Smooth muscle cell (in vitro differentiated cells): ENCODE measurements around the gene RNF217. TPM values are rescaled to one million over a fixed set of nuclear protein-coding genes. Genes with fewer than 3 reads are reported as not detected.

ENCODE experiments used
- DNase-seq: peaks from one replicate; lab custom pipeline; 2025; ENCODE audit not compliant: unreplicated experiment; lab: John Stamatoyannopoulos, UW
- H2AFZ ChIP-seq: fragments of 200-600 bp; sonication (generic); 2 replicates; pipeline ENCODE4 v1.6.0; 2016; ENCODE audit warnings: antibody characterized with exemption, low read depth, mild to moderate bottlenecking
- H3F3A ChIP-seq: fragments of 200-600 bp; sonication (generic); 2 replicates; pipeline ENCODE4 v1.6.0; 2017; ENCODE audit warnings: antibody characterized with exemption, low read depth
- H3K27ac ChIP-seq: fragments of 200-600 bp; sonication (generic); 2 replicates; pipeline ENCODE4 v1.5.1; 2016; ENCODE audit warnings: low read depth, mild to moderate bottlenecking
- H3K27me3 ChIP-seq: fragments of 200-600 bp; sonication (generic); 2 replicates; pipeline ENCODE4 v1.6.1; 2016; ENCODE audit warnings: low read depth, mild to moderate bottlenecking
- H3K36me3 ChIP-seq: fragments of 200-600 bp; sonication (generic); 2 replicates; pipeline ENCODE4 v1.5.1; 2016; ENCODE audit warnings: low read depth
- H3K4me1 ChIP-seq: fragments of 200-600 bp; sonication (generic); 2 replicates; pipeline ENCODE4 v1.5.1; 2016; ENCODE audit warnings: low read depth
- H3K4me2 ChIP-seq: fragments of 200-600 bp; sonication (generic); 2 replicates; pipeline ENCODE4 v1.6.0; 2016; ENCODE audit warnings: mild to moderate bottlenecking
- H3K4me3 ChIP-seq: fragments of 200-600 bp; sonication (generic); 2 replicates; pipeline ENCODE4 v1.5.1; 2016; ENCODE audit warnings: mild to moderate bottlenecking
- H3K79me2 ChIP-seq: fragments of 200-600 bp; sonication (generic); 2 replicates; pipeline ENCODE4 v1.6.0; 2016; ENCODE audit warnings: low read depth, mild to moderate bottlenecking
- H3K9ac ChIP-seq: fragments of 200-600 bp; sonication (generic); 2 replicates; pipeline ENCODE4 v1.6.0; 2016; ENCODE audit warnings: low read depth
- H3K9me3 ChIP-seq: fragments of 200-600 bp; sonication (generic); replicated peaks from 2 replicates; pipeline ENCODE4 v1.5.1; 2016; ENCODE audit warnings: low read depth
- H4K20me1 ChIP-seq: fragments of 200-600 bp; sonication (generic); 2 replicates; pipeline ENCODE4 v1.6.0; 2016; ENCODE audit warnings: low read depth
- CTCF ChIP-seq: fragments of 200-600 bp; sonication (generic); IDR thresholded peaks from 2 replicates; pipeline ENCODE4 v1.5.1; 2017; ENCODE audit warnings: borderline replicate concordance, mild to moderate bottlenecking, antibody characterized with exemption; ENCODE audit not compliant: insufficient read depth, poor library complexity, severe bottlenecking
- WGBS: methylation state at CpG from one replicate; pipeline ENCODE4 v1.1.7; 2016; ENCODE audit warnings: low lambda C conversion rate; 5-methylcytosine and 5-hydroxymethylcytosine counted together
- polyA plus RNA-seq: library from polyadenylated mRNA; unstranded; fragments of >200 nt; fragmentation: Nextera tagmentation; extraction: Ambion mirVana; gene quantifications from 2 replicates; pipeline ENCODE4 v1.2.1, GENCODE V29; 2016
- total RNA-seq: library from RNA; depleted of rRNA; stranded (reverse); fragments of >200 nt; gene quantifications from 2 replicates; pipeline ENCODE4 v1.2.3, GENCODE V29; 2014

Gene RNF217
- total and polyA plus RNA-seq, 2 experiments from 2014 or later = 15.6 to 127 TPM

DNA sequence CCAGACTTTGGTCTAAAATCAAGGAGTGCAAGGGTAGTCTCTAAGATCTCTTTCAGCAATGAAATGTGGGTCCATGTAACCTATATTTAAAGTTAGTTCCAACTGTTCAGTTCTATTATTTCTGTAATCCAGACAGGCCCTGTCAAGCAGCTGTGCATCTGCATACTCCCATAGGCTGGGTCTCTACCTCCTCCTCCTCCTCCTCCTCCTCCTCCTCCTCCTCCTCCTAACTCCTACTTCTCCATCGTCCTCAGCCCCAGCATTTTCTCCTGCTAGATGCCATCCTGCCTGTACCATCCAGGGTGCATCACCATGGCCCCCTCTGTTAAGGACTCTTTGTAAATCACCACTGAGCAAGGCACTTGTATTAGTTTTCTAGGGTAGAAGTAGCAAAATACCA is 138.9 kb downstream of the RNF217 start:
- TF ChIP-seq CTCF = no peak
- Histone ChIP-seq H3K27me3 (no peaks in the 10 kb centered on the region), H3K36me3 (no peaks in the 10 kb centered on the region), H3K4me3 (no peak overlapping the region), H3K79me2 (no peaks in the 10 kb centered on the region), H2AFZ (no peak overlapping the region), H3K27ac (peak overlapping the region; percentile 95), H3K4me1 (peaks cover 53% of the 10 kb centered on the region), H4K20me1 (no peaks in the 10 kb centered on the region), H3F3A (peaks cover 41% of the 10 kb centered on the region), H3K4me2 (peak overlapping the region; percentile 75), H3K9ac (peak overlapping the region; percentile 65), H3K9me3 (no peaks in the 10 kb centered on the region)
- no peak for DNase-seq
- WGBS = 50% methylated on average over 1 of the region's 1 CpG

- TF ChIP-seq CTCF = no peak
These were observed 139.4 kb downstream of the RNF217 start for GRCh38 chr6:125101631-125102030.

GRCh38 chr6:125102411-125102810 is 140.2 kb downstream of the RNF217 start:
- Histone ChIP-seq H3K4me1 (peaks cover 53% of the 10 kb centered on the region), H4K20me1 (no peaks in the 10 kb centered on the region), H3K36me3 (no peaks in the 10 kb centered on the region), H3K79me2 (no peaks in the 10 kb centered on the region), H3K9ac (peak overlapping the region; percentile 65), H3F3A (peaks cover 48% of the 10 kb centered on the region), H3K27me3 (no peaks in the 10 kb centered on the region), H3K4me2 (peak overlapping the region; percentile 75), H2AFZ (peak overlapping the region; percentile 46), H3K4me3 (no peak overlapping the region), H3K9me3 (no peaks in the 10 kb centered on the region), H3K27ac (peak overlapping the region; percentile 95)
- TF ChIP-seq CTCF = no peak
- 68% methylated on average over 3 of the region's 3 CpGs for WGBS
- no peak for DNase-seq

More at GRCh38 chr6:125101631-125102030, 139.4 kb downstream of the RNF217 start:
- Histone ChIP-seq H3K27me3 (no peaks in the 10 kb centered on the region), H3K79me2 (no peaks in the 10 kb centered on the region), H3K27ac (peak overlapping the region; percentile 95), H4K20me1 (no peaks in the 10 kb centered on the region), H3F3A (peaks cover 42% of the 10 kb centered on the region), H3K4me3 (no peak overlapping the region), H3K9ac (peak overlapping the region; percentile 65), H3K4me1 (peaks cover 53% of the 10 kb centered on the region), H2AFZ (no peak overlapping the region), H3K4me2 (peak overlapping the region; percentile 75), H3K36me3 (no peaks in the 10 kb centered on the region), H3K9me3 (no peaks in the 10 kb centered on the region)
- DNase-seq = no peak
- WGBS = 29% methylated on average over 2 of the region's 2 CpGs

DNA sequence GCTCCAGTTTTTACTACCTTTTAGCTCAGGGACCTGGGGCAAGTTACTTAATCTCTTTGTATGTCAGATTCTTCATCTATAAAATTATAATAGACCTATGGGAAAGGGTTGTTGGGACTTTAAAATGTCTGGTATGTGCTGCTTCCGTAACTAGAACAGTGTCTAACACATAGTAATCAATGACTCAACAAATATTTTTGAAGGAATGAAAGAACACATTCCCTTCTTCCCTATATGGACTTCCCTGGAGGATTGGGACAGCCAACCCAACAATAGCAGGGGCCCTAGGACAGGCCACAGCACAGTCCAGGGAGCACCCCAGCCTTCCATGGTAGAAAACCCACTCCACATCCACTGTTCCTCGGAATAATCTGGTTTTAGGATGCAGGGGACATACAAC is 140.7 kb downstream of the RNF217 start:
- Histone ChIP-seq H3K9me3 (no peaks in the 10 kb centered on the region), H3K27ac (peak overlapping the region; percentile 95), H3F3A (peaks cover 48% of the 10 kb centered on the region), H3K4me3 (no peak overlapping the region), H4K20me1 (no peaks in the 10 kb centered on the region), H3K79me2 (no peaks in the 10 kb centered on the region), H3K4me2 (peak overlapping the region; percentile 75), H3K27me3 (no peaks in the 10 kb centered on the region), H2AFZ (no peak overlapping the region), H3K4me1 (peaks cover 53% of the 10 kb centered on the region), H3K36me3 (no peaks in the 10 kb centered on the region), H3K9ac (peak overlapping the region; percentile 7)
- WGBS = 35% methylated on average over 2 of the region's 2 CpGs
- DNase-seq = no peak
- TF ChIP-seq CTCF = no peak
